DOHH2 (cell line): ENCODE results near the gene FNDC3B.

Source experiments
- EZH2phosphoT487 ChIP-seq: fragments of 200-600 bp; sonication (generic); IDR thresholded peaks from 2 replicates; pipeline ENCODE4 v1.6.1; 2017; ENCODE audit warnings: borderline replicate concordance, mild to moderate bottlenecking, antibody characterized with exemption, low read length, moderate library complexity, mixed read lengths
- TF ChIP-seq, protein P1 (sequence below): fragments of 200-600 bp; sonication (generic); IDR thresholded peaks from one replicate; pipeline ENCODE4 v1.5.1; 2014; ENCODE audit warnings: antibody characterized with exemption, mild to moderate bottlenecking, low read depth, low read length; ENCODE audit not compliant: poor library complexity, severe bottlenecking

GRCh38 chr3:172134352-172134751 lies 95.0 kb downstream of the FNDC3B start:
- TF ChIP-seq, protein P1, sequence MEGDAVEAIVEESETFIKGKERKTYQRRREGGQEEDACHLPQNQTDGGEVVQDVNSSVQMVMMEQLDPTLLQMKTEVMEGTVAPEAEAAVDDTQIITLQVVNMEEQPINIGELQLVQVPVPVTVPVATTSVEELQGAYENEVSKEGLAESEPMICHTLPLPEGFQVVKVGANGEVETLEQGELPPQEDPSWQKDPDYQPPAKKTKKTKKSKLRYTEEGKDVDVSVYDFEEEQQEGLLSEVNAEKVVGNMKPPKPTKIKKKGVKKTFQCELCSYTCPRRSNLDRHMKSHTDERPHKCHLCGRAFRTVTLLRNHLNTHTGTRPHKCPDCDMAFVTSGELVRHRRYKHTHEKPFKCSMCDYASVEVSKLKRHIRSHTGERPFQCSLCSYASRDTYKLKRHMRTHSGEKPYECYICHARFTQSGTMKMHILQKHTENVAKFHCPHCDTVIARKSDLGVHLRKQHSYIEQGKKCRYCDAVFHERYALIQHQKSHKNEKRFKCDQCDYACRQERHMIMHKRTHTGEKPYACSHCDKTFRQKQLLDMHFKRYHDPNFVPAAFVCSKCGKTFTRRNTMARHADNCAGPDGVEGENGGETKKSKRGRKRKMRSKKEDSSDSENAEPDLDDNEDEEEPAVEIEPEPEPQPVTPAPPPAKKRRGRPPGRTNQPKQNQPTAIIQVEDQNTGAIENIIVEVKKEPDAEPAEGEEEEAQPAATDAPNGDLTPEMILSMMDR, result no peak
- no peak for TF ChIP-seq EZH2phosphoT487
